Stimulated activated CD4-positive, alpha-beta T cell treated with anti-CD3 and anti-CD28 coated beads, Interleukin-1b, Interleukin-23, amount 100 ng/mL, for 24 hours (primary cell): ENCODE measurements around the gene LHPP.

ENCODE experiments used
- DNase-seq, 4 experiments: peaks; one replicate each; pipeline ENCODE4 v3.0.0-alpha.2; 2020; ENCODE audit warnings: low read depth in 4 of 4, low spot score in 1 of 4

The LHPP gene

GRCh38 chr10:124640056-124640455 is 178.4 kb downstream of the LHPP start:
- no peak for DNase-seq

DNA sequence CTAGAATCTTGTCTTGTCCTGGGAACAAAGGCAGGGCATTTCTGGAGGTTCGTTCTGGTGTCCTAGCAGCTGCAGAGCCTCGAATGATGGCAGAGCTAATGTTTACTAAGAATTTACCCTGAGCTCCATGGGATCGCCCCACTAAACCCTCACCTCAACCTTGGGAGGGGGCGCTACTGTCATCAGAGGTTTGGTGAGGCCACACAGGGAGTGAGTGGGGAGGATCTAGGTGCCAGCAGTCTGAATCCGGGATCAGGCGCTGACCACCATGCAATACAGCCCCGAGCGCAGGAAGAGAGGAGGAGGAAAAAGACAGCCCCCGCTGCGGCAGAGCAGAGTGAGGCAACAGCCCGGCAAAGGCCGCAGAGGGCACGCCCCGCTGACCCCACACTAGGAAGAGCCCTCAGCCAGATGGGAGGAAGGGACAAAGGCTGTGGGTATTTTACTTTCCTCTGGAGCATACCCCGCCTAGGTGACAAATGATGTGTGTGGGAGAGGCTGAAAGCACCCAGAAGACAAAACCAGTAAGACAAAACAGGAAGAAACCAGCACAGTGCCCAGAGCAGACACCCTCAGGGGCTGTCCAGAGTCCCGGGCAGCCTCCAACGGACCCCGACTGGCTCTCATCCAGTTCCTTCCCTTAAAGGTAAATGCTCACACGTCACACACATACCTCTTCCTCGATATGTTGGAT is 179.1 kb downstream of the LHPP start:
- no peak for DNase-seq

- no peak for DNase-seq
Observed at GRCh38 chr10:124641282-124642087, 179.9 kb downstream of the LHPP start.

DNA sequence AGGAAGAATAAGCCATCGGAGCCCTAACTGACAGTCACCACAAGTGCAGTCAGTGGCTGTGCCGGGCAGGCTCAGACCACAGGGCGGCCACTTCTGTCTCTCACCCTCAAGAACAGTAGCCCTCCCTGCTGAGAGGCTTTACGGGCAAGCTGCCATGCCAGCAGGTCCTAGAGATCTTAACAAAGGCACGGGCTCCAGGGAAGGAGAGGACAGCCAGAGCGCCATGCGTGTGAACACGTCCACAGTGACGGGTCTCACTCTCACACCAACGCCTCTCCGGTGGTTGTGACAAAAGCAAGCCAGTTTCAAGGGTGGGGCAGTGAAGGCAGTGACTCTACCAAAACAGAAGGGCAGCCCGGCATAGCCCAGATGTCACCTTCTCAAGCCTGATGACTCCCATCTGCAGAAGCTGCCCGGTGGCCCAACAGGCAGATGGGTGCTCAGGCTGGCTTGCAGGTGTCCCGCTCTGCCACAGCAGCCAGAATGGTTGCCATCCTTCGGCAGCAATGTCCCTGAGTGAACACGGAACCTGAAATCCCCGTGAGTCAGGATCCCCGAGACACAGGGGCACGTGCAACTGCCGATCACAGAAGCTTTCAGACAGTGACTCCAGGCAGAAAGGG is 180.6 kb downstream of the LHPP start:
- no peak for DNase-seq

DNA sequence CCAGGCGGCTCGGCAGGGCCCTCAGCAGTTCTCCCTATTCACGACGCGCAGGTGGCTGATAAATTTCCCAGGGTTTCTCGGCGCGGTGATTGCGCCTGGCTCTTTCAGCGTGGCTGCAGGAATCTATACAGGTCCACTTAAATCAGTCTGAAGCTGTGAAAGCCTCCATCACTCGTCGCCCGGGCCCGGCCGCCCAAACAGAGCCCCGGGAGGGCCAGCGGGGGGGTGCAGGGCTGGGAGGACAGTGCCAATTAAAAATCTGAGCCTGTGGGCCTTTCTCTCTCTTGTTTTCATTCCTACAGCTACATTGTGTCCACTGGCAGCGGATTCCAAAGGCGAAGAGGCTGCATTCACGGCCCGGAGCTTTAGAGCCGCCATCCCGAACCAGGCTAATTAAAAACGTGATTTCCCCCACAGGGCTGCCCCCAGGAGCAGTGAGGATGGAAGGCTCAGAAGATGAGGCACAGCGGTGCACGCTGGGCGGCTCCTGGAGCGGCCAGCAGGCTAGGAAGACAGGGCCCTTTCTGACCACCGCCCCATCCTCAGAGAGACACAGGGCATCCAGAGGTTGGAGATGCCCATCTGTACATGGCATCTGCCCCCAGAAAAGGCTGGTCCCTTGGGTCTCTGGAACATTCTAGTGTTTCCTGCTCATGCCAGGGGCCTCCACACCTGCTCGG is 181.8 kb downstream of the LHPP start:
- DNase-seq = no peak

- DNase-seq = no peak
Observed at GRCh38 chr10:124644236-124644635, 182.6 kb downstream of the LHPP start.

DNA sequence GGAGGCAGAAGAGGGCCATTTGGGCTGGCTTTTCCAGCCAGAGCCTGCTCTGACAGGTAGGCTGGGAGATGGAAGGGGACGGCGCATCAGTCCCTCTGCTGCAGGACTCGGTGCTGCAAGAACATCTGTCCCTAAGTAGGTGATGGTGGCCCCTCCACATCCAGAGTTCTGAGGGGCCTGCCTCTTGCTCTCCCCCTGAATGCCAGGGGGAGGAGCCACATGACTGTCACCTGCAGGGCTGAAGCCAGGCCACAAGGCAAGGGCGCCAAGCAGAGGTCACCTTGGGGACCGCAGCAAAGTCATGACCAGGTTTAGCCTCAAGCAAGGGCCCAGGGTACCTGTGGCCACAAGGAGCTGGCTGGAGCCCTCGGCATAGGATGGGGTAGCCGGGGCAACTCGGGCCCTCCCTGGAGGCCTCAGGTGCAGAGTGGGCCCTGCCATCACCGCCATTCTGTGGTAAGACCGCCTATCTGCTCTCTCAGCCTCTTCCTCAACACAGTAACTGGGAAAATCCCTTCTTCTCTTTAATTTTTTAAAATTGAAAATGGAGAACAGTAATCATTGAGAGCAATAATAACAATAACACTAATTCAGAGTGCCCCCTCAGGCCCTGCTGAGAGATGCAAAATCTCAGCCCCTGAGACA is 183.3 kb downstream of the LHPP start:
- DNase-seq = no peak

DNA sequence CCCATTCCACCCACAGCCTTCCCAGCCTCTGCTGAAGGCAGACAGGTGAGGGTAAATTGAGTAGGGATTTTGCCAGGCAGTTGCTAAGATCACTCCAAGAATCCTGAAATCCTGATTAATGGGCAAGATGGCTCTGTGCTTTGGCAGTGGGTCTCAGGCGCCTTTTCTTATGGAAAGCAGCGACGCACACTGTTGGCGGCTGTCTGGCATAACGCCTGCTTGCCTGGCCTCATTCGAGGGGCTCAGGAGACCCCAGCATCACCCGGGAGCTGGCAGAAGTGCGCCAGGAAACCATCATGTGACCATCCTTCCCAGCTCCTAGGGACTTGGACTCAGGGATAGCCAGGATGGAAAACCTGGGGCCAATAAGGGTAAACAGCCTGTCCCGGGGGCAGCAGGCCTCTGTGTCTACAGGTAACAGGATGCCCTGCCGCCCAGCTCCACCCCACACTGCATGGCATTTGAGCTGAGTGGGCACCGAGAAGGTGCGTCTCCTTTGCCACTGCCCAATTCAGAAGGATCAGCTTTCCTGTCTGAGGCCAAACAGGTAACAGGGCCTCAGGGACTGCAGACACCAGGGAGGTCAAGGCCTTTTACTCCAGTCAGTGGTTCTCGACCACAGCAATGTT is 184.0 kb downstream of the LHPP start:
- DNase-seq = no peak

- no peak for DNase-seq
Observed at GRCh38 chr10:124646483-124647352, 185.1 kb downstream of the LHPP start.

DNA sequence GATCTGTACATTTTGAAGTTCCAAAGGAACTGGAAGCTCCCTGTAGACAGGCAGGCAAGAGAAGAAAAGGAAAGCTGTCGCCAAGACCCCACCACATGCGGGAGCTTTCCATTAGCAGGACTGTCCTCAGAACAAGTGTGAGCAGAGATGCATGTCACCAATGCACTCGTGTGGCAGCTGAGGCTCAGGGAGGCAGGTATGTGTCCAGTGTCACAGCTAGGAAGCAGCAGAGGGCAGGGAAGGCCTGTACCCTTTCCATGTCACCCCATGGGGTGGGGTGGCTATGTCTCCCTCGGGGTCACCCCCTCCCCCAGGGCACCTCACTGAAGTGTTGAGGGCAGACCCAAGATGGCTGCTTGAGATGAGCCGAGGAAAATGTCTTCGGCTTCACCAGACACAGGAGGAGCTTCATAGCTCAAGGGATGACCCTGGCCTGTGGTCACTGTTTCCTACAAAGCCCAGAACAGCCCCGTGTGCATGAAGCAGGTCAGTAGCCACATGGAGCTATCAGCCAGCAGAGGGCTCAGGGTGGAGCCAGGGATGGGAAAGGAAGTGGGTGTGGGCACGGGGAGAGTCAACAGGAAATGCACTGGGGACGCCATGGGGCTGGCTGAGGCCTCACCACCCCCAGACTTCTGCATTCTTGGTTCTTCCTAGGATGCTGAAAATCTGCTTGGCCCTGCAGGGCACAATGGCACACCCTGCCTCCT is 186.0 kb downstream of the LHPP start:
- peak in 2 of 4 experiments; percentile 35 to 44 for DNase-seq

DNA sequence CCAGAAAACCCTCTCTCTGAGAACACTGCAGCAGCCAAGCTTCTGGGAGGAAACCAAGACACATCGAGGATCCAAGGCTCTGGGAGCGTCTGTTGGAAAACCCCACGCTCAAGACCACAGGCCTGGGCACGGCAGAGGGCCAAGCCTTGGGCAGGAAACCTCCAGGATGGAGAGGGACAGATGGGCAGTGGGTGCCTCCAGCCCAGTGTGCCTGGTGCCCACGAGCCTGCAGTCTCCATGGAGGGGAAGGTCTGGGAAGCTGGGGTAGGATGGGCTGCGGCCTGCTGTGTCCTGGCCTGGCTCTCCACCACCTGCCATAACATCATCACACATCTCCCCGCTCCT is 186.5 kb downstream of the LHPP start:
- DNase-seq = no peak

DNA sequence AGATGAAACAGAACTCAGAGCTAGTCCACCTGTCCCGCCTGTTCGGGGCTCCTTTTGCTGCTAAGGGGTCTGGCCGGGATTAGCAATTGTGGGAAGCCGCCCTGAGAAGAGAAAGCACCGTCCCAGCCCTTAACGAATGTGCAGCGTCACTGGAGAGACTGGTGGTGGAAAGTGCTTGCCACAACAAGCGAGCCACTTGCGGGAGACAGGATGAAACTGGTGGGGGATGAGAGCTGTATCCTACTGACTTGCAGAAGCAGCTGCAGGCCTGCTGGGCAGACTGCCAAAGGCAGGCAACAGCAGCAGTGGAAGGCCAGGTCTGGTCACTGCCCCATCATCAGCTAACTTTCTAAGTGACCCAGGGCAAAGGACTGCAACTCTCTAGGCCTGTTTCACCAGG is 187.1 kb downstream of the LHPP start:
- no peak for DNase-seq

GRCh38 chr10:124649214-124649613 is 187.6 kb downstream of the LHPP start:
- no peak for DNase-seq

DNA sequence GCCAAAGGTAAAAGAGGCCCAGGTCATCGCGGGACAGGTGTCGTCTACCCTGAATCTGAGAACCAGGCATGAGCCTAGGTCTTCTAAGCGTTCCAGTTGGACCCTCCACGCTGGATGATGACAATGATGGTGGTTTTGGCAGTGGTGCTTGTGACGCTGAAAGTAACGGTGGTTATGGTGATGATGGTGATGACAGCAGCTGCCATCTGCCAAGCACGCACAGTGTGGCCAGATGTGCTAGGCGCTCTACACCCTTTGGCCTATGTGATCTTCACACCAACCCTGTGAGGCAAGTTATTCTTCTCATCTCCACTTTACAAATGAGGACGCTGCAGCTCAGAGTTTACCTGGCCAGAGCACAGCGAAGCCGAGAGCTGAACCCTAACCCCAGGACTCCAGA is 188.6 kb downstream of the LHPP start:
- no peak for DNase-seq

DNA sequence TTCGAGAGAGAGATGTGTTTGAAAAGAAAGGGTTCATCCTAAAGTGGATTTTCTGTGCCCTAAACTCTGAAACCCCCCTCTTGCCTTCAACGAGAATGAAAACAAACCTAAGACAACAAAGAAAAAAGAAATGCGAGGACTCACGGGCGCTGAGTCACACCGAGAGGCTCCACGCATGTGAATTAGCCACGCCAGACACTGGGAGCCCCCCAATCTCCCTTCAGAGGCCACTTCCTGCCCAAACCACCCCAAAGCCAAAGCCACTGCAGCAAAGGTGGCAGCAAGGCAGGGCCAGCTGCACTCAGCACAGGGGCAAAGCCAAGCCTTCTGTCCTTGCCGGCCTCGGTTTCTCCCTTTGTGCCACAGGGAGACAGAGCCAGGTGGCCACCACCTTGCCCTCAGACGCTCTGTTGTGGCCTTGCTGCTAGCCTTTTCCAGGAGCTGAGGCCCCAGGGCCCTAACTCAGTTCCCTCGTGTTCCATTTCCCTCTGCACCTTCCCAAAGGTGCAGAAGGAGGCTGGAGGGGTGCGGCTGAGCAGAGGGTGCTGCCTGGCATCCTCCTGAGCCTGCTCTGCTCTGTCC is 189.3 kb downstream of the LHPP start:
- DNase-seq = peak in 2 of 4 experiments; percentile 24 to 33

- no peak for DNase-seq
Observed at GRCh38 chr10:124651402-124651891, 189.8 kb downstream of the LHPP start.

DNA sequence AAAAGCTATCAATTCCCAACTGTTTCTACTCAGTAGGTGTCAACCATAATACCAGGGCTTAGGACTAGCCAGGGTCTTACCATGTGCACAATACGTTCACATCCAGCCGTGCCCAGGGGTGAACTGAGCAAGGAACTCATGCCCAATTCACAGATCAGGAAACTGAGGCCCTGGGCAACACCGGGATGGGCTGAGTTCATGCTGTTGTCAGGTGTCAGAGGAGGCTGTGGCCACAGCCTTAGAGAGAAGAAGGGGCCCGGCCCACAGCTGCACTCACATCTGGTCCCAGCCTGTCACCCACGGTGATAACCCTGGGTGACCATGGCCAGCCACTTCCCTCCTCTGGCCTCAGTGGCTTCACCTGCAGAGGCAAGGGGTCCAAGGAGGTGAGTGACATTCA is 190.6 kb downstream of the LHPP start:
- DNase-seq = no peak

- DNase-seq = no peak
Observed at GRCh38 chr10:124652701-124653100, 191.1 kb downstream of the LHPP start.

GRCh38 chr10:124653311-124653710 is 191.7 kb downstream of the LHPP start:
- DNase-seq = no peak
